Nephron progenitor cell (in vitro differentiated cells): ENCODE results near the gene HGFAC.
"Not testable (repeated sequence)": the region's sequence is repeated elsewhere in the genome, so short reads cannot be mapped to it uniquely, and the experiment has no call there.

Experiments
- DNase-seq: peaks from one replicate; pipeline ENCODE4 v3.0.0; 2021
- H3K27ac Mint-ChIP-seq: 2 replicates; pipeline ENCODE4 v1.8.0; 2021; ENCODE audit warnings: mild to moderate bottlenecking, moderate library complexity, mixed read lengths
- H3K27me3 Mint-ChIP-seq: 2 replicates; pipeline ENCODE4 v1.8.0; 2021; ENCODE audit warnings: mild to moderate bottlenecking, low read depth, mixed read lengths; ENCODE audit not compliant: poor library complexity
- H3K36me3 Mint-ChIP-seq: 2 replicates; pipeline ENCODE4 v1.8.0; 2021; ENCODE audit warnings: low read depth, mixed read lengths
- H3K4me1 Mint-ChIP-seq: 2 replicates; pipeline ENCODE4 v1.8.0; 2021; ENCODE audit warnings: mixed read lengths
- H3K4me3 Mint-ChIP-seq: 2 replicates; pipeline ENCODE4 v1.8.0; 2021; ENCODE audit warnings: mild to moderate bottlenecking, moderate library complexity, mixed read lengths
- H3K9me3 Mint-ChIP-seq: 2 replicates; pipeline ENCODE4 v1.8.0; 2021; ENCODE audit warnings: mild to moderate bottlenecking, moderate library complexity, mixed read lengths
- TF ChIP-seq, protein P1 (sequence below): fragments of 200-600 bp; sonication (generic); IDR thresholded peaks from 2 replicates; pipeline ENCODE4 v1.5.0; 2021; ENCODE audit warnings: antibody characterized with exemption

HGFAC gene

DNA sequence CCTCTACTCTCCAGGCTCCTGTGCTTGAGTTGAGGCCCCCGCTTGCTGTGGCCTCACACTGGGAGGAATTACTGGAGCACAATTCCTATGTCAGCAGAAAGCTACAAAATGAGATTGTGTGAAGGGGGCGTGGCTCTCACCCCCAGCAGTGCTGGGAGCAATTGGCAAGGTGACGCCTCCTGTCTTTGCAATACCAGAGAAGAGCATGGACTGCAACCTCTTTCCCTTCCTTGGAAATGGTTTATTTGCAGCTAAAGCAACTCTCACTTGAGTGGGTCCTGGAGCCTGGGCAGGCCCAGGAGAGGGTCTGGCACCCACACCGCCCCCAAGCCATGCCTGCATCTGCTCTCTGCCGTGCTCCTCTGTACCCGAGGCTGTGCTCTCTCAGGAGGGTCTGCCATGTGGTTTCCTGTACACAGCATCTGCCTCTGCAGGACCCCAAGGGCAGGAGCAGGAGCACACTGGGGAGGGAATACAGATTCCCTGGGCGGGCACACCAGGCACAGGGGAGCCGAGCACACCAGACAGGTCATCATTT lies 32.9 kb upstream of the HGFAC start:
- Mint-ChIP-seq H3K9me3 (peaks cover 13% of the 10 kb centered on the region), H3K27me3 (no peaks in the 10 kb centered on the region), H3K4me1 (peaks cover 75% of the 10 kb centered on the region), H3K27ac (no peak overlapping the region), H3K36me3 (peaks cover 19% of the 10 kb centered on the region), H3K4me3 (no peak overlapping the region)
- DNase-seq = no peak
- TF ChIP-seq, protein P1, sequence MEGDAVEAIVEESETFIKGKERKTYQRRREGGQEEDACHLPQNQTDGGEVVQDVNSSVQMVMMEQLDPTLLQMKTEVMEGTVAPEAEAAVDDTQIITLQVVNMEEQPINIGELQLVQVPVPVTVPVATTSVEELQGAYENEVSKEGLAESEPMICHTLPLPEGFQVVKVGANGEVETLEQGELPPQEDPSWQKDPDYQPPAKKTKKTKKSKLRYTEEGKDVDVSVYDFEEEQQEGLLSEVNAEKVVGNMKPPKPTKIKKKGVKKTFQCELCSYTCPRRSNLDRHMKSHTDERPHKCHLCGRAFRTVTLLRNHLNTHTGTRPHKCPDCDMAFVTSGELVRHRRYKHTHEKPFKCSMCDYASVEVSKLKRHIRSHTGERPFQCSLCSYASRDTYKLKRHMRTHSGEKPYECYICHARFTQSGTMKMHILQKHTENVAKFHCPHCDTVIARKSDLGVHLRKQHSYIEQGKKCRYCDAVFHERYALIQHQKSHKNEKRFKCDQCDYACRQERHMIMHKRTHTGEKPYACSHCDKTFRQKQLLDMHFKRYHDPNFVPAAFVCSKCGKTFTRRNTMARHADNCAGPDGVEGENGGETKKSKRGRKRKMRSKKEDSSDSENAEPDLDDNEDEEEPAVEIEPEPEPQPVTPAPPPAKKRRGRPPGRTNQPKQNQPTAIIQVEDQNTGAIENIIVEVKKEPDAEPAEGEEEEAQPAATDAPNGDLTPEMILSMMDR = no peak

DNA sequence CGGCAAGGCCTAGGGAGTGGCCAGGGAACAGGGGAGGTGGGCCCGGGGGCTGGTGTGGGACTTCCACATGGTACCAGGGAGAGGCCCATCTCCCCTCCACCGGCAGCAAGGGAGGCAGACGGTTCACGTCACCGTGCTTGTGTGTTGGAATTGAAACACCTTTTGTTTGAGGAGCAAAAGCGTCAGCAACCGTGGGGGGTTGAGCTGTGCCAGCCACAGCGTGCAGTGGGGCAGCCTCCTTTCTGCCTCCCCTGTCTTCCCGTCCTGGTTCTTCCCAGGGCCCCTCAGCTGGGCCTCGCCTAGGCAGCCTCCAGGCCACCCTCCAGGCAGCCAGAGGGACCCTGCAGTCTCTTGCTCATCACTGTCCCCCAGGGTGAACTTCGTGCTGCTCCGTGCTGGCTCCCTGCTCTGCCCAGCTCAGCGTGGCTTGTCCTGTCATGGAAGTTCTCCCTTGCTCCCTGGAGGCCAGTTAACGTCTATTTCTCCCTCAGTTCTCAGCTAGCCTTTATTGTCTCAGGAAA lies 32.1 kb upstream of the HGFAC start:
- Mint-ChIP-seq H3K9me3 (peaks cover 5% of the 10 kb centered on the region), H3K27ac (peak overlapping the region; percentile 87), H3K4me1 (peaks cover 80% of the 10 kb centered on the region), H3K4me3 (no peak overlapping the region), H3K27me3 (no peaks in the 10 kb centered on the region), H3K36me3 (peaks cover 15% of the 10 kb centered on the region)
- TF ChIP-seq, protein P1 = no peak
- no peak for DNase-seq

GRCh38 chr4:3410401-3411135 lies 31.2 kb upstream of the HGFAC start:
- no peak for DNase-seq
- TF ChIP-seq, protein P1 = no peak
- no peaks in the 10 kb centered on the region for H3K9me3 Mint-ChIP-seq
- no peaks in the 10 kb centered on the region for H3K27me3 Mint-ChIP-seq
- H3K27ac Mint-ChIP-seq = peak overlapping the region; percentile 74
- H3K4me1 Mint-ChIP-seq = peaks cover 87% of the 10 kb centered on the region
- no peak overlapping the region for H3K4me3 Mint-ChIP-seq
- H3K36me3 Mint-ChIP-seq = peaks cover 10% of the 10 kb centered on the region

GRCh38 chr4:3411190-3411589 lies 30.6 kb upstream of the HGFAC start:
- Mint-ChIP-seq H3K4me1 (peaks cover 89% of the 10 kb centered on the region), H3K36me3 (peaks cover 11% of the 10 kb centered on the region)
- not testable (repeated sequence) for H3K27me3 Mint-ChIP-seq, DNase-seq, H3K9me3 Mint-ChIP-seq, H3K27ac Mint-ChIP-seq, H3K4me3 Mint-ChIP-seq

DNA sequence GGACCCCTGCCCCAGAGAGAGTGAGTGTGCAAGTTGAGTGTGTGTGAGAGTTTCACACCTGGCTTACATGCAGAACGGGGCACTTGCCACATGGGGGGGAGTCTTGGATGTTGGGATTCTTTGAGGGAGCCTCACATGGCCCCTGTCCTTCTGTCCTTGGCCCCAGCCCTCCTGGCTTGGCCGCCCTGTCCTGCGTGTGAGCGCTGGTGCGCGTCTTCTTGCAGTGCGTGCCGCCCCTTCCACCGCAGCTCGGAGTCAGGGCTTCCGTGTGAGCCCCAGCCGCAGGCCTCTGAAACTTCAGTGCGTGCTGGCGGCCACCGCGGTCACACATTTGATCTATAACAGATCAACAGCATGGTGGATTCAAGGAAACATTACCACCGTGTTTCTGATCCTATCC lies 30.1 kb upstream of the HGFAC start:
- H3K27ac Mint-ChIP-seq = peak overlapping the region; percentile 82
- H3K4me3 Mint-ChIP-seq = no peak overlapping the region
- peaks cover 16% of the 10 kb centered on the region for H3K36me3 Mint-ChIP-seq
- no peak for DNase-seq
- TF ChIP-seq, protein P1 = no peak
- peaks cover 91% of the 10 kb centered on the region for H3K4me1 Mint-ChIP-seq
- no peaks in the 10 kb centered on the region for H3K9me3 Mint-ChIP-seq
- H3K27me3 Mint-ChIP-seq = no peaks in the 10 kb centered on the region

DNA sequence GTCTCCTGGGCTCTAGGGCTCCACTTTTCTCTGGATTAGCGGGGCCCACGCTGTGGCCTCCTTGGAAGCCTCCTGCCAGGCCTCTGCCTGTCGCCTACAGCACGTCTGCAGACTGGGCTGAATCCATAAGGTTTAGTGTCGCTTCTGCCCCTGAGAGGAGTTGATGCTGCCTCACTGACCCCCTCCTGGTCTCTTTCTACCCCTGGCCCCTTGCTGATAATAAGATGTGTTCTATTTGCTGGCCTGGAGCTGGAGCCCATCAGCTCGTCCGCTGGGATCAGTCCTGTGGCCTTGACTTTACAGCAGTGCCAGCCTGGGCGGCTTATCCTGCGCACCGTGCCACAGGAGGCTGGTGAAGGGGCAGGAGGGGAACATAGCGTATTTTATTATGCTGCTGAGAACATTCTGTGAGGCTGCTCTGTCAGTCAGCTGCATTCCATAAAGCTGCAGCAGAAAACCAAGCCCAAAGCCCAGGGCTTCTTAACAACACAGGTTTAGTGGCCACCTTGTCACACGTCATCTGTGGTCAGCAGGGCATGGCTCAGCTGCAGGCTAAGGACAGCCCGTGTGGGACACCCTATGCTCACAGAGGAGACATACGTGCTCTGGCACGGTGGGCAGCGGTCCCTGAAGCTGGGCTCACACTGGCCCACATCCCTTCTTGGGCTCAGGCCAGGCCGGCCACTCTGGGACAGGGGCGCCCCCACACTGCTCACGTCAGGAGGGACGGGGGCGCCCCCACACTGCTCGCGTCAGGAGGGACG lies 29.3 kb upstream of the HGFAC start:
- H3K27me3 Mint-ChIP-seq = no peaks in the 10 kb centered on the region
- H3K4me1 Mint-ChIP-seq = peaks cover 92% of the 10 kb centered on the region
- peaks cover 23% of the 10 kb centered on the region for H3K36me3 Mint-ChIP-seq
- no peak for DNase-seq
- no peaks in the 10 kb centered on the region for H3K9me3 Mint-ChIP-seq
- H3K27ac Mint-ChIP-seq = peak overlapping the region; percentile 82
- TF ChIP-seq, protein P1 = no peak
- no peak overlapping the region for H3K4me3 Mint-ChIP-seq
